Measurements from ENCODE around the gene DLX5. TPM values are rescaled to one million over a fixed set of nuclear protein-coding genes. Genes with fewer than 3 reads are reported as not detected.
A peak's percentile ranks its signal among the peaks of the same experiment; 100 is the strongest.
"Not testable (repeated sequence)": the region's sequence is repeated elsewhere in the genome, so short reads cannot be mapped to it uniquely, and the experiment has no call there.

The DLX5 gene
- total RNA-seq = not detected in 2 replicates
- polyA plus RNA-seq = 0.34 TPM in 1 of 2 replicates, not detected in the other

GRCh38 chr7:97024209-97025129 is at the start of gene DLX5:
TSS of gene DLX5 (minus strand) at chr7:97024831. CDS start at chr7:97024623, 208 bp downstream.
- Histone ChIP-seq H3K27ac (no peak within 1 kb of the TSS), H3K4me3 (peak within 1 kb of the TSS; percentile 23), H3K9me3 (ENCODE audit: low read depth) (no peaks in the 10 kb centered on the region), H3K27me3 (peaks cover 95% of the 10 kb centered on the region), H3K4me1 (ENCODE audit: low read depth) (peaks cover 10% of the 10 kb centered on the region), H3K36me3 (no peaks in the 10 kb centered on the region)
- DNase-seq (ENCODE audit: low read depth in 1 of 2, low spot score in 1 of 2) = peak in 1 of 2 donors; percentile 18
- TF ChIP-seq CTCF (IDR thresholded peaks at IDR 0.05; ENCODE audit: low read depth, low read length) = no peak

- not testable (repeated sequence) for H3K4me1 ChIP-seq (ENCODE audit: low read depth); H3K36me3 ChIP-seq; H3K27me3 ChIP-seq; H3K9me3 ChIP-seq (ENCODE audit: low read depth); H3K4me3 ChIP-seq; H3K27ac ChIP-seq; DNase-seq (ENCODE audit: low read depth in 1 of 2, low spot score in 1 of 2)
Observed at GRCh38 chr7:97072025-97072424, 47.4 kb upstream of the DLX5 start.

GRCh38 chr7:97064972-97065587 is 40.4 kb upstream of the DLX5 start:
- TF ChIP-seq CTCF (IDR thresholded peaks at IDR 0.05; ENCODE audit: low read depth, low read length) = peak; percentile 73
- H3K36me3 ChIP-seq = no peaks in the 10 kb centered on the region
- H3K4me1 ChIP-seq (ENCODE audit: low read depth) = no peaks in the 10 kb centered on the region
- DNase-seq (ENCODE audit: low read depth in 1 of 2, low spot score in 1 of 2) = peak; percentile 68 to 69
- H3K9me3 ChIP-seq (ENCODE audit: low read depth) = no peaks in the 10 kb centered on the region
- no peaks in the 10 kb centered on the region for H3K27me3 ChIP-seq
- H3K4me3 ChIP-seq = no peak overlapping the region
- no peak overlapping the region for H3K27ac ChIP-seq

- Histone ChIP-seq H3K9me3 (ENCODE audit: low read depth) (no peaks in the 10 kb centered on the region), H3K36me3 (no peaks in the 10 kb centered on the region), H3K4me1 (ENCODE audit: low read depth) (no peaks in the 10 kb centered on the region), H3K27me3 (no peaks in the 10 kb centered on the region), H3K4me3 (no peak overlapping the region), H3K27ac (no peak overlapping the region)
- DNase-seq (ENCODE audit: low read depth in 1 of 2, low spot score in 1 of 2) = no peak
- no peak for TF ChIP-seq CTCF (IDR thresholded peaks at IDR 0.05; ENCODE audit: low read depth, low read length)
Observed at GRCh38 chr7:97064020-97064419, 39.4 kb upstream of the DLX5 start.

GRCh38 chr7:97043281-97043680 is 18.6 kb upstream of the DLX5 start:
- no peak for DNase-seq (ENCODE audit: low read depth in 1 of 2, low spot score in 1 of 2)
- no peak overlapping the region for H3K27ac ChIP-seq
- no peaks in the 10 kb centered on the region for H3K36me3 ChIP-seq
- no peak overlapping the region for H3K4me3 ChIP-seq
- TF ChIP-seq CTCF (IDR thresholded peaks at IDR 0.05; ENCODE audit: low read depth, low read length) = no peak
- no peaks in the 10 kb centered on the region for H3K27me3 ChIP-seq
- H3K9me3 ChIP-seq (ENCODE audit: low read depth) = no peaks in the 10 kb centered on the region
- no peaks in the 10 kb centered on the region for H3K4me1 ChIP-seq (ENCODE audit: low read depth)

Measured in cardiac muscle cell (in vitro differentiated cells and primary cell).